GM12874 (cell line): ENCODE results near the gene MCM10.

Experiments
- CTCF ChIP-seq: IDR thresholded peaks from 2 replicates; pipeline ENCODE4 v1.5.1; 2011; ENCODE audit warnings: low read depth, mild to moderate bottlenecking, control low read depth, low read length, moderate library complexity; ENCODE audit not compliant: insufficient read depth

Gene MCM10

GRCh38 chr10:13121500-13121854, 39.9 kb upstream of the MCM10 start:
- no peak for TF ChIP-seq CTCF

- no peak for TF ChIP-seq CTCF
Measured at GRCh38 chr10:13136651-13137050, 24.7 kb upstream of the MCM10 start.

- TF ChIP-seq CTCF, result no peak
Measured at GRCh38 chr10:13139150-13139549, 22.2 kb upstream of the MCM10 start.

- TF ChIP-seq CTCF, result no peak
Measured at GRCh38 chr10:13139676-13140075, 21.7 kb upstream of the MCM10 start.

- TF ChIP-seq CTCF, result no peak
Measured at GRCh38 chr10:13140627-13141190, 20.6 kb upstream of the MCM10 start.

GRCh38 chr10:13143766-13144165, 17.6 kb upstream of the MCM10 start:
- TF ChIP-seq CTCF, result no peak

- TF ChIP-seq CTCF, result no peak
Measured at GRCh38 chr10:13144814-13145213, 16.5 kb upstream of the MCM10 start.

GRCh38 chr10:13146379-13146778, 15.0 kb upstream of the MCM10 start:
- TF ChIP-seq CTCF, result no peak
